Adrenal gland (tissue), 12 donors: ENCODE data around the gene UHRF1. TPM values are rescaled to one million over a fixed set of nuclear protein-coding genes. Genes with fewer than 3 reads are reported as not detected.
"Not testable (repeated sequence)": the region's sequence is repeated elsewhere in the genome, so short reads cannot be mapped to it uniquely, and the experiment has no call there.

Experiments used
- DNase-seq, 7 donors: peaks; one replicate each; pipeline ENCODE4 v3.0.0-alpha.2; 2019 to 2020
- H3K27ac ChIP-seq, 5 donors: fragments of 200-600 bp; sonication (generic) in 4 of 5; 1 replicate in 3 of 5; 2 replicates in 2 of 5; pipeline versions ENCODE4 v1.5.1 to v1.8.0; 2016 to 2020; ENCODE audit warnings: mild to moderate bottlenecking in 1 of 5
- H3K27me3 ChIP-seq: fragments of 200-600 bp; 2 replicates; pipeline ENCODE4 v1.8.0; 2021
- H3K36me3 ChIP-seq, 2 donors: fragments of 200-600 bp; replicated peaks in 1 of 2; 1 replicate in 1 of 2; 2 replicates in 1 of 2; pipeline versions ENCODE4 v1.5.1 to v1.8.0; 2018 to 2022
- H3K4me1 ChIP-seq, 2 donors: fragments of 200-600 bp; replicated peaks in 1 of 2; 1 replicate in 1 of 2; 2 replicates in 1 of 2; pipeline versions ENCODE4 v1.5.1 to v1.8.0; 2018 to 2021
- H3K4me3 ChIP-seq, 4 donors: fragments of 200-600 bp; sonication (generic) in 3 of 4; one replicate each; pipeline ENCODE4 v1.5.1; 2016 to 2018
- H3K9me3 ChIP-seq, 3 donors: fragments of 200-600 bp; sonication (generic) in 1 of 3; replicated peaks in 1 of 3; 1 replicate in 2 of 3; 2 replicates in 1 of 3; pipeline versions ENCODE4 v1.5.1 to v1.8.0; 2016 to 2021
- CTCF ChIP-seq, 6 experiments: fragments of 450-650 bp in 4 of 6; fragments of 200-600 bp in 2 of 6; sonication (generic) in 1 of 6; IDR thresholded peaks; 1 replicate in 5 of 6; 2 replicates in 1 of 6; pipeline versions ENCODE4 v1.5.1 to v1.8.0; 2016 to 2021; ENCODE audit warnings: antibody characterized with exemption in 6 of 6, mild to moderate bottlenecking in 2 of 6, moderate library complexity in 1 of 6
- POLR2A ChIP-seq, 2 donors: fragments of 450-650 bp; IDR thresholded peaks; one replicate each; pipeline ENCODE4 v1.6.1; 2017; ENCODE audit warnings: antibody characterized with exemption in 2 of 2, mild to moderate bottlenecking in 2 of 2, moderate library complexity in 1 of 2
- WGBS, 4 donors: extraction: QIAGEN DNeasy Blood & Tissue Kit in 2 of 4; methylation state at CpG; one replicate each; pipeline versions ENCODE4 v1.1.5 to v1.1.7; 2013 to 2017; 5-methylcytosine and 5-hydroxymethylcytosine counted together
- intact Hi-C, 2 donors: fragments of 100-400 bp; cut with DNase I; formaldehyde crosslinking; loops; one replicate each; pipeline versions ENCODE4 v1.14.1 to v1.15.0; 2022 to 2023
- polyA plus RNA-seq, 3 donors: library from polyadenylated mRNA; stranded (reverse); fragments of 200-250 nt in 2 of 3; fragments of 350-450 nt in 1 of 3; fragmentation: Illumina TruSeq in 1 of 3; extraction: RNeasy Lipid Tissue Mini Kit (QIAGEN cat#74804) in 1 of 3; gene quantifications; one replicate each; pipeline ENCODE4 v1.2.3, GENCODE V29; 2013 to 2014
- total RNA-seq, 9 donors: library from RNA; depleted of rRNA in 4 of 9; stranded (reverse); fragments of >200 nt in 4 of 9; fragments of 120-200 nt in 1 of 9; fragmentation: NEBNext Ultra II Directional in 1 of 9; extraction: Animal tissue kit (Norgen Biotek cat#: 25700) in 1 of 9; gene quantifications; one replicate each; pipeline versions ENCODE4 v1.1.0 to v1.2.4, GENCODE V29; 2013 to 2023
- donor health status: healthy with polysubstance abuse.
- donor health status: Bipolar disorder and iron deficiency.
- donor health status: DM: yes; HTN: yes; CAD: no.
- donor health status: DM: no; HTN: no; CAD: no.
- donor health status: DM: no; HTN: no; CAD: no.
- donor health status: DM: yes; HTN: yes; CAD: no.

UHRF1 gene
- total and polyA plus RNA-seq, 12 donors, result 0.56 to 11.0 (median 1.1) TPM

GRCh38 chr19:4952945-4953344 lies 43.6 kb downstream of the UHRF1 start:
- Histone ChIP-seq H3K4me3 (no peak overlapping the region), H3K27me3 (no peaks in the 10 kb centered on the region), H3K27ac (no peak overlapping the region), H3K4me1 (no peaks in the 10 kb centered on the region), H3K9me3 (no peaks in the 10 kb centered on the region), H3K36me3 (no peaks in the 10 kb centered on the region)
- no peak for TF ChIP-seq POLR2A (IDR thresholded peaks at IDR 0.05)
- no peak for TF ChIP-seq CTCF (IDR thresholded peaks at IDR 0.05)
- intact Hi-C loops, result no loop called here
- 94 to 98% (median 95%) methylated on average over 18 of the region's 18 CpGs for WGBS, 4 donors
- no peak for DNase-seq

DNA sequence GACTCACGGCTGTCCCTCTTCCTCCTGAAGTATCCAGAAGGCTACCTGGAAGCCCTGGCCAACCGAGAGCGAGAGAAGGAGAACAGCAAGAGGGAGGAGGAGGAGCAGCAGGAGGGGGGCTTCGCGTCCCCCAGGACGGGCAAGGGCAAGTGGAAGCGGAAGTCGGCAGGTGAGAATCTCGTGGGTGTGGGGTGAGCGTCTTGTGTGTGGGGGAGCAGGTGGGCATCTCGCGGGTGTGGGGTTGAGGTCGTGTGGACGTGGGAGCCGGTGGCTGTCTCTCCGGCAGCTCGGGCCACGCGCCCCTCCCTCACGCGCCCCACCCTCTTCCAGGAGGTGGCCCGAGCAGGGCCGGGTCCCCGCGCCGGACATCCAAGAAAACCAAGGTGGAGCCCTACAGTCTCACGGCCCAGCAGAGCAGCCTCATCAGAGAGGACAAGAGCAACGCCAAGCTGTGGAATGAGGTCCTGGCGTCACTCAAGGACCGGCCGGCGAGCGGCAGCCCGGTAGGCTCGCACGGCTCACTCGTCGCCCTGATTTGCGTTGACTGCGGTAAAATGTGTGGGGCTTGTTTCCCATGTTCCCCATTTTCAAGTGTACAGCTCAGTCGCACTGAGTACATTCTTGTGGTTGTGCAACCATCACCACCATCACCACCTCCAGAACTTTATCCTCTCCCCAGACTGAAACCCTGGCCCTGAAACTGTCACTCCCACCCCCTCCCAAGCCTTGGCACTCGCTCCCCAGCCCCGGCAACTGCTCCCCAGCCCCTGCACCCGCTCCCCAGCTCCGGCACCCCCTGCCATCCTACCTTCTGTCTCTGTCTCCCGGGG lies 45.2 kb downstream of the UHRF1 start:
- intact Hi-C loops, H3K4me3 ChIP-seq, H3K36me3 ChIP-seq, H3K4me1 ChIP-seq, H3K27me3 ChIP-seq, DNase-seq, H3K27ac ChIP-seq, H3K9me3 ChIP-seq: not testable (repeated sequence)
- WGBS, 4 donors, result 92 to 96% (median 94%) methylated on average over 35 to 45 of the region's 46 CpGs

- H3K27ac ChIP-seq, result no peak overlapping the region
- H3K9me3 ChIP-seq, result no peaks in the 10 kb centered on the region
- no peaks in the 10 kb centered on the region for H3K27me3 ChIP-seq
- no peak overlapping the region for H3K4me3 ChIP-seq
- no peak for DNase-seq
- 96 to 98% (median 98%) methylated on average over 8 to 10 of the region's 10 CpGs for WGBS, 4 donors
- no peak for TF ChIP-seq CTCF (IDR thresholded peaks at IDR 0.05)
- no peak for TF ChIP-seq POLR2A (IDR thresholded peaks at IDR 0.05)
- no peaks in the 10 kb centered on the region for H3K4me1 ChIP-seq
- H3K36me3 ChIP-seq, result no peaks in the 10 kb centered on the region
- intact Hi-C loops, result no loop called here
These were observed 46.0 kb downstream of the UHRF1 start for GRCh38 chr19:4955274-4955673.

DNA sequence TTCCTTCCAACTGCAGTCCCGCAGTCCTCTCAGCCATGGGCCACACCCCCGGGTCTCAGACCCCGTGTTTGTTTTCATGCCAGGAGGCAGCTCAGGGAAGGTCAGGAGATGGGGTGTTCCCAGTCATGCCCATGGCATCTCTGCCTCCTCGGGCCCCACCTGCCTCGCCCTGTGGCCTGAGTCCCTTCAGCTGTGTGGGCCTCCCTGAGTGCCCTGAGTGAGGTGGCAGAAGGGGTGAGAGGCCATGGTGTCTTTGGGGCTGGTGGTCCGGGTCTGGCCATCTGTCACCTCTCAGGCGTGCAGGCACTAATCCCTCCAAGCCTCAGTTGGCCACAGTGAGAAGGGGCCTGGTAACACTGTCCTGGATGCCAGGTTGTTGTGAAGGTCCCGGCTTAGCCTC lies 48.7 kb downstream of the UHRF1 start:
- intact Hi-C loops, result no loop called here
- DNase-seq, result no peak

More for the DNA sequence above, 48.7 kb downstream of the UHRF1 start:
- 93 to 97% (median 95%) methylated on average over 4 to 8 of the region's 8 CpGs for WGBS, 4 donors
- no peak overlapping the region for H3K4me3 ChIP-seq
- H3K36me3 ChIP-seq, result no peaks in the 10 kb centered on the region
- H3K9me3 ChIP-seq, result no peaks in the 10 kb centered on the region
- no peaks in the 10 kb centered on the region for H3K27me3 ChIP-seq
- H3K27ac ChIP-seq, result no peak overlapping the region
- H3K4me1 ChIP-seq, result no peaks in the 10 kb centered on the region
- TF ChIP-seq POLR2A (IDR thresholded peaks at IDR 0.05) (no peak), CTCF (IDR thresholded peaks at IDR 0.05) (no peak)
